Adrenal gland (tissue), 5 donors: Measurements from ENCODE around the gene OR8K3.

Experiments used
- POLR2A ChIP-seq, 2 donors: fragments of 450-650 bp; IDR thresholded peaks; one replicate each; pipeline ENCODE4 v1.6.1; 2017; ENCODE audit warnings: antibody characterized with exemption in 2 of 2, mild to moderate bottlenecking in 2 of 2, moderate library complexity in 1 of 2
- TF ChIP-seq, protein P1 (sequence below), 6 experiments: fragments of 450-650 bp in 4 of 6; fragments of 200-600 bp in 2 of 6; sonication (generic) in 1 of 6; IDR thresholded peaks; 1 replicate in 5 of 6; 2 replicates in 1 of 6; pipeline versions ENCODE4 v1.5.1 to v1.8.0; 2016 to 2021; ENCODE audit warnings: antibody characterized with exemption in 6 of 6, mild to moderate bottlenecking in 2 of 6, moderate library complexity in 1 of 6
- donor health status: DM: no; HTN: no; CAD: no.

DNA sequence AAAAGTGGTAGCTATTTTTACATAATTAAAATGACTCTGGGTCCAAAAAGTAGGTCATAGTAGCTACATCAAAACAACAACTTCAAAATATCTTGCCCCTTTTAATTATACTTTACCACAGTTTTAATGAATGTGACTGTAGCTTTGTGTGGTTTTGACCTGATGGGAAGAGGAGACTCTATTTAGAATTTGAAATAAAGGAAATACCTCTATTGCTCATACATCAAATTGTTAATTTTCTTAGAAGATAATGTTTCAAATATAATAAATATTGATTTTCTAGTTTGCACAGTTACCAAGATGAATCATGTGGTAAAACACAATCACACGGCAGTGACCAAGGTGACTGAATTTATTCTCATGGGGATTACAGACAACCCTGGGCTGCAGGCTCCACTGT lies 30.8 kb downstream of the OR8K3 start, which contains the start of gene OR8K1:
- TF ChIP-seq, protein P1, sequence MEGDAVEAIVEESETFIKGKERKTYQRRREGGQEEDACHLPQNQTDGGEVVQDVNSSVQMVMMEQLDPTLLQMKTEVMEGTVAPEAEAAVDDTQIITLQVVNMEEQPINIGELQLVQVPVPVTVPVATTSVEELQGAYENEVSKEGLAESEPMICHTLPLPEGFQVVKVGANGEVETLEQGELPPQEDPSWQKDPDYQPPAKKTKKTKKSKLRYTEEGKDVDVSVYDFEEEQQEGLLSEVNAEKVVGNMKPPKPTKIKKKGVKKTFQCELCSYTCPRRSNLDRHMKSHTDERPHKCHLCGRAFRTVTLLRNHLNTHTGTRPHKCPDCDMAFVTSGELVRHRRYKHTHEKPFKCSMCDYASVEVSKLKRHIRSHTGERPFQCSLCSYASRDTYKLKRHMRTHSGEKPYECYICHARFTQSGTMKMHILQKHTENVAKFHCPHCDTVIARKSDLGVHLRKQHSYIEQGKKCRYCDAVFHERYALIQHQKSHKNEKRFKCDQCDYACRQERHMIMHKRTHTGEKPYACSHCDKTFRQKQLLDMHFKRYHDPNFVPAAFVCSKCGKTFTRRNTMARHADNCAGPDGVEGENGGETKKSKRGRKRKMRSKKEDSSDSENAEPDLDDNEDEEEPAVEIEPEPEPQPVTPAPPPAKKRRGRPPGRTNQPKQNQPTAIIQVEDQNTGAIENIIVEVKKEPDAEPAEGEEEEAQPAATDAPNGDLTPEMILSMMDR (IDR thresholded peaks at IDR 0.05) = no peak
- no peak for TF ChIP-seq POLR2A (IDR thresholded peaks at IDR 0.05)
